ENCODE data around the gene ANKRD6. TPM values are rescaled to one million over a fixed set of nuclear protein-coding genes. Genes with fewer than 3 reads are reported as not detected.

Gene ANKRD6
- total and polyA plus RNA-seq, 2 donors (not counting 1 experiment from before 2014, with no cell fraction given), result 3.8 to 10.5 TPM

GRCh38 chr6:89525786-89526562, 93.0 kb downstream of the ANKRD6 start:
- no peaks in the 10 kb centered on the region for H3K4me1 ChIP-seq (ENCODE audit: control insufficient read depth in 2 of 2, insufficient read depth in 2 of 2, low read length in 2 of 2)
- Mint-ChIP-seq H3K27ac (no peak overlapping the region), H3K4me1 (peaks cover 5% of the 10 kb centered on the region), H3K9me3 (ENCODE audit: insufficient read depth) (no peaks in the 10 kb centered on the region), H3K4me3 (no peak overlapping the region), H3K27me3 (no peaks in the 10 kb centered on the region)
- no peaks in the 10 kb centered on the region for H3K9me3 ChIP-seq (ENCODE audit: control extremely low read depth in 1 of 3, control insufficient read depth in 2 of 3, insufficient read depth in 1 of 3, low read length in 2 of 3)
- intact Hi-C loops (cut with micrococcal nuclease), result no loop called here
- H3K79me2 ChIP-seq (ENCODE audit: control insufficient read depth, insufficient read depth, low read length), result no peaks in the 10 kb centered on the region
- no peaks in the 10 kb centered on the region for H4K20me1 ChIP-seq (ENCODE audit: control insufficient read depth, insufficient read depth, low read length, poor library complexity, severe bottlenecking)
- H2AFZ ChIP-seq (ENCODE audit: insufficient read depth, low read depth, low read length, poor library complexity, severe bottlenecking), result no peak overlapping the region
- no peak for DNase-seq
- POLR2A ChIA-PET, result no interaction called here
- ATAC-seq (ENCODE audit: low read depth), result no peak
- no peak overlapping the region for H3K4me3 ChIP-seq (ENCODE audit: control extremely low read depth in 1 of 5, extremely low read depth in 1 of 5, insufficient read depth in 1 of 5, low read depth in 2 of 5, low read length in 4 of 5)
- H3K27me3 ChIP-seq (replicated peaks in 1 of 4; ENCODE audit: control extremely low read depth in 1 of 4, control insufficient read depth in 3 of 4, insufficient read depth in 4 of 4, low read length in 3 of 4), result no peaks in the 10 kb centered on the region
- WGBS (ENCODE audit: insufficient coverage), result 100% methylated on average over 1 of the region's 4 CpGs
- CTCF ChIA-PET, result no interaction called here
- no peak for TF ChIP-seq EZH2 (IDR thresholded peaks at IDR 0.05; ENCODE audit: borderline replicate concordance, insufficient read depth, low read depth, low read length, poor library complexity, severe bottlenecking)
- TF ChIP-seq CTCF (IDR thresholded peaks at IDR 0.05), result no peak
- no peak overlapping the region for H3K9ac ChIP-seq (ENCODE audit: low read length)
- no peak overlapping the region for H3K4me2 ChIP-seq (replicated peaks; ENCODE audit: low read depth, low read length, poor library complexity, severe bottlenecking)
- no peak overlapping the region for H3K27ac ChIP-seq (ENCODE audit: low read length in 2 of 2)
- H3K36me3 ChIP-seq (replicated peaks in 1 of 2; ENCODE audit: control extremely low read depth in 1 of 2, control insufficient read depth in 1 of 2, extremely low read depth in 1 of 2, insufficient read depth in 2 of 2, low read length in 1 of 2), result no peaks in the 10 kb centered on the region

DNA sequence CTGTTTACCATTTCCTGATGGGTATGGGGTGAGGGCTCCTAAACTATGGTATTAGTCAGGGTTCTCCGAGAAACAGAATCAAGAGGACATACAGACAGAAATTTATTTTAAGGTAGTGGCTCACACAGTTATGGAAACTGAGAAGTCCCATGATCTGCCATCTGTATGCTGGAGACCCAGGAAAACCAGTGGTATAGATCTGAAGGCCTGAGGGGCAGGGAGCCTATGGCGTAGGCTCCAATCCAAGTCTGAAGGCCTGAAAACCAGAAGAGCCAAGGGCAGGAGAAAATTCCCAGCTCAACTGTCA, 93.6 kb downstream of the ANKRD6 start:
- Mint-ChIP-seq H3K27me3 (no peaks in the 10 kb centered on the region), H3K9me3 (ENCODE audit: insufficient read depth) (no peaks in the 10 kb centered on the region), H3K4me1 (peaks cover 5% of the 10 kb centered on the region), H3K27ac (no peak overlapping the region), H3K4me3 (no peak overlapping the region)
- no peak overlapping the region for H2AFZ ChIP-seq (ENCODE audit: insufficient read depth, low read depth, low read length, poor library complexity, severe bottlenecking)
- ChIA-PET CTCF (no interaction called here), POLR2A (no interaction called here)
- intact Hi-C loops (cut with micrococcal nuclease), result no loop called here
- ATAC-seq (ENCODE audit: low read depth) (no peak), DNase-seq (no peak)
- H3K9me3 ChIP-seq (ENCODE audit: control extremely low read depth in 1 of 3, control insufficient read depth in 2 of 3, insufficient read depth in 1 of 3, low read length in 2 of 3), result no peaks in the 10 kb centered on the region
- no peak overlapping the region for H3K27ac ChIP-seq (ENCODE audit: low read length in 2 of 2)
- TF ChIP-seq CTCF (IDR thresholded peaks at IDR 0.05) (no peak), EZH2 (IDR thresholded peaks at IDR 0.05; ENCODE audit: borderline replicate concordance, insufficient read depth, low read depth, low read length, poor library complexity, severe bottlenecking) (no peak)
- no peak overlapping the region for H3K4me3 ChIP-seq (ENCODE audit: control extremely low read depth in 1 of 5, extremely low read depth in 1 of 5, insufficient read depth in 1 of 5, low read depth in 2 of 5, low read length in 4 of 5)
- H3K9ac ChIP-seq (ENCODE audit: low read length), result no peak overlapping the region
- no peaks in the 10 kb centered on the region for H3K4me1 ChIP-seq (ENCODE audit: control insufficient read depth in 2 of 2, insufficient read depth in 2 of 2, low read length in 2 of 2)
- WGBS (ENCODE audit: insufficient coverage), result 100% methylated on average over 2 of the region's 2 CpGs
- H3K27me3 ChIP-seq (replicated peaks in 1 of 4; ENCODE audit: control extremely low read depth in 1 of 4, control insufficient read depth in 3 of 4, insufficient read depth in 4 of 4, low read length in 3 of 4), result no peaks in the 10 kb centered on the region
- no peaks in the 10 kb centered on the region for H4K20me1 ChIP-seq (ENCODE audit: control insufficient read depth, insufficient read depth, low read length, poor library complexity, severe bottlenecking)
- H3K36me3 ChIP-seq (replicated peaks in 1 of 2; ENCODE audit: control extremely low read depth in 1 of 2, control insufficient read depth in 1 of 2, extremely low read depth in 1 of 2, insufficient read depth in 2 of 2, low read length in 1 of 2), result no peaks in the 10 kb centered on the region
- no peaks in the 10 kb centered on the region for H3K79me2 ChIP-seq (ENCODE audit: control insufficient read depth, insufficient read depth, low read length)
- H3K4me2 ChIP-seq (replicated peaks; ENCODE audit: low read depth, low read length, poor library complexity, severe bottlenecking), result no peak overlapping the region

All from B cell (primary cell).